Measurements from ENCODE around the gene SULT2B1.

Gene SULT2B1

DNA sequence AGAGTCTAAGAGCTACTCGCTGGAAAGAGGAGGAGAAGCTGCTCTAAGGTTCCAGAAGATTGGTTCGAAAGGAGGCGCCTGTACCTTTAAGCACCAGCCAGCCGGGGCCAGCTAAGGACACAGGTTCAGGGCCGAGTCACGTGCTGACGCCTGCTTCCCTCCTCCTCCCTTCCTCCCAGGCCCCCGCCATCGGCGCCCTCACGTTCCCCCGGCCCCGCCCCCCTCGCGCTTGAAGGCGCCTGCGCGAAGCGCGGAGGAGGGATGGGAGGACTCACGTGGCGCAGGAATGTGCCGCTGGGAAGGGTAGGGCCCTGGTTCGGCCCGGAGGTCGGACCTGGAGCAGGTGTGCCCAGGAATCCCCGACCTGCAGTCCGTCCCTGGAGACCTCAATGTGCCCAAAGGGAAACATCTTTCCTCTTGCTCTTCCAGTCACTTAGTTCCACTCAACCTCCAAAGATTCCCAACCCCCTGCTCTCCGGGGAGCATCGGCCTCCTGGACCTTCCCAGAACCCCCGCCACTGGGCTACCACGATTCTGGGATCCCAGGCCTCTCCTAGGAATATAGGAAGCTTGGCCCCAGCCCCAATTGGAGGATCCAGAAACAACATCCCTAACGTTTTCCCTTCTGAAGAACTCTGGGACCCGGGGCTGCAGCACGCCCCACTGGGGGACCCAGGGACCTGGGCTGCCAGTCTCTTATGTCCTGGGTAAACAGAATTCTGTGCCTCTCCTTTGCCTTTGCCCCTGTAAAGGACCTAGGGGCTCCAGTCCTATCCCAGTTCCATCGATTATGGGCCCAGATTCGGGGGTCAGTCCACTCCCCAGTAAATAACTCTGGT is 82.7 kb downstream of the SULT2B1 start:
- DNase-seq (ENCODE audit: low read depth in 2 of 2), result peak; percentile 93 to 95

DNA sequence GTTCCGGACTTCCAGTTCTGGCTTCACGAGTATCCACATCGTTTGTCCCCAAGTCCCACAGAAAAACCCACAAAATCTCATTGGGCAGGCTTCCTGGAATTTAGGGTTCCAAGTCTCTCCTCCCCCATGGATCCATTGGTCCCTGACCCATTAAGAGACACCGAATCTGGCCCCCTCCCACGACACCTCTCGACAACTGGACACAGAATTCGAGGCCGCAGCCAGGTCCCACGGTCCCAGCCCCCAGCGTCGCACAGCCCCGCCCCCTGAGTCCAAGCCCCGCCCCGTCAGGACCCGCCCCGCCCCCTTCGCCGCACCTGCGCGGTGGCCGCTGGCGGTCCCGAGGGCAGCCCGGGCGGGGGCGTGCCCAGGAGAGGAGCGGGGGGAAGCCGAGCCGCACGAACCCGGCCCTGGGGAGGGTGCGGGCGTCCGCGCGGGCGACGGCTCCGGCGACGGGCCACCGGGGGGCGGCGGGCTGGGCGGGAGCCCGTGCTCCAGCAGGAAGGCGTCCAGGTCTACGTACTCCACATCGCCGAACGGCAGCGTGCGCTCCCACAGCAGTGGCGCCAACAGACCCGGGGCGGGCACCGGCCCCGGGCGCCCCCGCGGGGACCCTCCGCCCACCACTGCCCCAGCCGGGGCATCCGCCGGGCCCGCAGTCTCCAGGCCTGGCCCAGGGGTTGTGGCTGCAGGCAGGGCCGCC is 83.4 kb downstream of the SULT2B1 start:
- DNase-seq (ENCODE audit: low read depth in 2 of 2), result peak; percentile 57 to 74

DNA sequence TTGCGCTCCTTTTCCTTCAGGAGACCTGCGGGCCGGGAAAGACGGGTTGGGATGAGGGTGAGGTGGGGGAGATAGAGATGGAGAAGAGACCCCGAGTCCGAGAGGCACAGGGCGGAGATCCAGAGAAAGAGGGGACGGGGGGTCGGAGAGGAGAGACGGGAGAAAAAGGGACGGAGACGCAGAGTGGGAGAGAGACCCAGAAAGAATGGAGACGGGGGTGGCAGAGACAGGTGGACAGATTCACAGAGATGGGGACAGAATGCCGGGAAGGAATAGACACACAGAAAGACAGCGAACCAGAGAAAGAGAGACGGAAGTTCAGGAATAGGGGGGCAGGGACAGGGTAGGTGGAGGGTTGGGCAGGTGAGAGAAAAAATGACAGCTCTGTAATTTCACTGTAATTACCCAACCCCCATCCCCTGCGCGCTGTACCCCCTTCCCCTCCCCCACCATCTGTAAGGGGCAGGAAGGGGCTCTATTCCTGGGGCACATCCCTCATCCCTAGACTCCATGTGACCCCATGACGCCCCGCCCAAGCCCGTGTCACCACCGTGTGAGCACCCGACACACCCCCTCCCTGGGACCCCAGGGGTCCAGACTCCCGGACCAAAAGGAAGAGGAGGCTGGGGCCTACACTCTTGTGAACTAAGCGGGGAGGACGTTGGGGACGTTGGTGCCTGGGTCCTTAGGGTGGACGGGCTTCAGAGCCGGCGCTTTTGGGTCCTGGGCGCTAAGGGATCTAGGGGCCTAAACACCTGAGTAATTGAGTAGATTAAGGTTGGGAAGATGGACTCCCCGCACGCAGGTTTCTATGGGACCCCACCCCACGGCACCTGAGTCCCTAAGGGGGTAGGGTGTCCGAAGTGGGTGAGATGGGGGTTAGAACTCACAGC is 84.2 kb downstream of the SULT2B1 start:
- DNase-seq (ENCODE audit: low read depth in 2 of 2), result no peak

DNA sequence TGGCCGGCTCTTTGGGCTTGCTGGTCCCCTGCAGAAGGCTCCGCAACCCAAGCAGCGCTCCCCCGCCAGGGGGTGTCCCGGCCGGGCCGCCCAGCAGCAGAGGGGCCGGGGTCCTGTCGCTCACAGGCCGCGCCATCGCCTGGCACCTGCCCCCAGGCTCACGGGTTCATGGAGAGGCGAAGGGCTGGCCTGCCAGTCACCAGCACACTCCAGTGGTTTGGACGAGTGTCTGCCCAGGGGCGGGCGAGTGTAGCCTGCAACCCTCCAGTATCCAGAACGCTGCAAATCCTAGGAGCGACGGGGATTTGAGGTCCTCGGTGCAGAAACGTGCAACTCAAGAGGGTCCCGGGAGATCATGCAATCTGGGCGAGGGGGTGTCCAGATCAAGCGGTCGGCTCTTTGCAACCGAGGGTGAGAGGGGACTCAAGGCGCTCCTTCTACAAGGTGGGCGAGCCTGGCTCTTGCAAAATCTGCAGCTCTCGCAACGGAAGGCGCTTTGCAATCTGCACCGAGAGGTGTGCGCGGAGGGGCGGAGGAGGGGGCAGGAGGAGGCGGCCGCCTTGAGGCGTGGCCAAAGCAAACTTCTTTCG is 85.0 kb downstream of the SULT2B1 start, which contains the start of gene DBP:
DBP (minus strand) TSS at position 521 of the 590 bp plus-strand sequence; CDS start at position 136, 385 bp downstream.
- no peak for DNase-seq (ENCODE audit: low read depth in 2 of 2)

DNA sequence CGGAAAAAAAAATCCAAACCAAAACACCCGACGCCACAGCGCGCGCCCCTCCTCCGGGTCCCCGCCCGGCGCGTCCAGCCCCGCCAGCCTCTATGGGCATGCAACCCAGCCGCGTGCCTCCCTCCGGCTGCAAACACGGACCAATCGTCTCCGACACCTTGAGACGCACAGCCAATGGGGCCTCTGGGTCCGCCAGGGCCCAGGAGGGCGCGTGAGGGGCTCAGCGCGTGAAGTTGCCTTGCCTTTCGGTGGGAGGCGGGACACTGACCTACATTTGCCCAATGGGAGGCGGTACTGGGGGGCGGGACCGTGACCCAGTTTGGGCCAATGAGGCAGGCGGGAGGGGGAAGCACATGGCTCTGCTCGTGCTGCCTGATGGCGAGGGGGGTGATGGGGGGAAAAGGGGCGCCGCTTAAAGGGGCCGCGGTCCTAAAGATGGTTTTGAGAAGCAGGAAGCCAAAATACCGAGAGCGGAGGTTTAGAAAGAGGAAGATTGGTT is 85.5 kb downstream of the SULT2B1 start:
- DNase-seq (ENCODE audit: low read depth in 2 of 2), result peak; percentile 97 to 98

DNA sequence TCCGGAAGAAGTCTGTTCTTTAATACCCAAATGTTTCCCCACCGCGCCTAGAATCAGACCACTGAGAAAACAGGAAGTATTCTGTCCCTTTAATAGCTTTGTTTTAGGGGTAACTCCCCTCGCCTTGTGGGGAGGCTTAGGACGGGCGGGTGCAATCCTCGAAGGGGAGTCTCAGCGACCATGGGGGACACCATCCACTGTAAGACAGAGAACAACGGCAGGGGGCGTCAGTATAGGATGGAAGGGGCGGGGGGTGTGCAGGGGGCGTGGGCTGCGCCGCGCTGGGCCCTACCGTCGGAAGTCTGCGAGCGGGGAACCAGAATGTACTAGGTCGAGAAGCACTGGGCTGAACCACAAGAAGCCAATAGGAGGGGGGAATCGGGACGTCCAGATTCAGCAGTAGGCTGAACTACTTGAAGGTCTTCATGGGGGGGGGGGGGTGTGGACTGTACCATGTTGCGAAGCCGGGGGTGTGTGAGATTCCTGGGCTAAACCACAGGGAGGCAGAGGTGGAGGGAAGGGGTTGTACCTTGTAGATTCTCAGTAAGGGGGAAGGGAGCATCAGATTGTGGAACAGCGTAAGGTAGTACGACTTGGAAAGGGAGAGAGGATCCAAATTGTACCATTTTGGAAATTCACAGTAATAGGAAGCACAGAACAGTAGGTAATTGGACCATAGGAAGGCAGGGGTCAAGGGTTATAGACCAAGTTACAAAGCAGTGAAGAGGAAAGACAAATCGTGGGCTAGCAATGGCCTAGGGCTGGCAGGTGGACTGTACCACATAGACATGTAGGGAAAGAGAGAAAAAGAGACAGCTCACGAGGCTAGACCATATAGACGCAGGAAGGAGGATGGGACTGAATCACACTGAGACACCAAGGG is 86.2 kb downstream of the SULT2B1 start:
- peak in 1 of 2 donors; percentile 62 for DNase-seq (ENCODE audit: low read depth in 2 of 2)

DNA sequence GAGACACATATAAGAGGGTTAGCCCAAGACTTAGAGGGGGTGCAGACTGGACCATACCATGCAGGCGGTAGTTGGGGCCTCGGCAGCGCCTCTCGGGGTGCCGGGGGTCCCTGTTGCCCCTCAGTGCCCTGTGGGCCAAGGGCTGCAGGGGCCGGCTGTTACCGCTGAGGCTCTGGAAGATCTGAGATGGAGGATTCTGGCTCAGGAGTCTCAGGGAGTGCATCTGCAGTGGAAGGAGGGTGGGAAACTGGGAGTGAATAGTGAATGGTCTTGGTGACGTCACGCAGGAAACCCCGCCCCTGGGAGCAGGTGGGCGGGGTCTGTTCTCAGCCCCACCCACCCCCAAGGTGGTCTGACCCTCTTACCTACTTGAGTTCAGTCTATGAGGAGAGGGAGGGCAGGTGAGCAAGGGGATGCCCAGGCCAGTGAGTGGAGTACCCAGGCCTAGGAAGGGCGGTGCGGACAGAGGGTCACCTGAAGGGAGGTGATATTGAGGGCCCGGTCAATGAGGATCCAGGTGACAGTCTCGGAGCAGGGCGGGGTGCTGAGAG is 86.9 kb downstream of the SULT2B1 start:
- DNase-seq (ENCODE audit: low read depth in 2 of 2), result no peak

DNA sequence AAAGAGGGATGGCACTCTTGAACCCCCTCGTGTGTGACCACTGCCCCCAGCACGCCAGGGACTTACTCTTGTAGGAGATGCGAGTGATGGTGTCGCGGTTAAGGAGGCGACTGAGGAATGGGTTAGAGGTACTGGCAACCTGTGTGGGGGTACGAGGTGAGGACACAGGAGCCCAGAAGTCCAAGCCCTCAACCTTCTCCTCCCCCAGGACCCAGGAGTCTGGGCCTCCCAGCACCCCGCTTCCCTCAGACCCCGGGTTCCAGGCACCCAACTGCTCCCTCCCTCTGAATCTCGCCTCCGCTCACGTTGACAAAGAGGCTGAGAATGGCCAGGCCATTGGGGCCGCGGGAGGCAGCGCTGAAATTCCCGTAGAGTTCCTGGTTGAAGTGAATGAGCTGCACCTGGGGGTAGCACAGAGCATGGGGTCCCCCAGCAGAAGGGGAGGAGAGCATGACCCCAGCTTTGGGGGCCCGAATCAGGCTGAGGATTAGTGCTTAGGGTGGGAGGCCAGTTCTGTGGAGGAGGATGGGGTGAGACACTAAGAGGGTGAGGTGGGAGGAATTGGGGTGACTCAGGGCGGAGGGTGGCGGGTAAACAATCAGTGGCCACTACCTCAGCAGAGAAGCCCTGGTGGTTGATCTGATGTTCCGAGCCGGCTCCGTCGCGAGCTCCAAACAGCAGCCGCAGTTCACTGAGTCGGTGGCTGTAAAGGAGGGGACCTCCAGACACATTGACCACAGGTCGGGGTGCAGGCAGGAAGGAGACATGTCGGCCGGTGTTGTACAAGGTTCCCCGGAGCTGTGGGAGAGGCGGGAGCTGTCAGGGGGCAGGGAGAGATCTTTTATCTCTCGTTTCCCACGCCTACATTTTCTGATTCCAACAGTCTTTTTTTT is 87.8 kb downstream of the SULT2B1 start:
- DNase-seq (ENCODE audit: low read depth in 2 of 2), result no peak

DNA sequence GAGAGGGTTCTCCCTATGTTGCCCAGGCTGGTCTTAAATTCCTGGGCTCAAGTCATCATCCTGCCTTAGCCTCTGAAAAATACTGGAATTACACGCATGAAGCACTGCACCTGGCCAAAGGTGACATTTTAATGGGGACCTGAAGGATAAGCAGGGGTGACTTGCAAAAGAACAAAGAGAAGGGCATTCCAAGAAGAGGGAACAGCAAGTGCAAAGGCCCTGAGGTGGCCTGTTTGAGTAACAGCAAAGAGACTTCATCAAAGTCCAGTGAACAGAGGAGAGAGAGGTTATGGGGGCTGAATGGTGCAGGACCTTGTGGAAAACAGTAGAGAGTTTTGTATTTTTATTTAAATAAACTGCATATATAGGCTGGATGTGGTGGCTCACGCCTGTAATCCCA is 89.9 kb downstream of the SULT2B1 start:
- DNase-seq (ENCODE audit: low read depth in 2 of 2), result no peak

DNA sequence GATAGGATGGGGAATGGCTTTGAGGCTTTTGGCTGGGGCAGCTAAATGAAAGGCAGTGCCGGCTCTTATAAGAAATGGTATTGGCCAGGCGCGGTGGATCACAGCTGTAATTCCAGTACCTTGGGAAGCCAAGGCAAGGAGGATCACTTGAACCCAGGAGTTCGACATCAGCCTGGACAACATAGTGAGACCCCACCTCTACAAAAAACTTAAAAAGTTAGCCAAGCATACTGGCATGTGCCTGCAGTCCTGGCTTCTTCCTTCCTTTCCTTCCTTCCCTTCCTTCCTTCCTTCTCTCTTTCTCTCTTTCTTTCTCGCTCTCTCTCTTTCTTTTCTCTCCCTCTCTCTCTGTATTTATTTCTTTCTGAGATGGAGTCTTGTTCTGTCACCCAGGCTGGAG is 90.9 kb downstream of the SULT2B1 start:
- DNase-seq (ENCODE audit: low read depth in 2 of 2), result no peak

DNA sequence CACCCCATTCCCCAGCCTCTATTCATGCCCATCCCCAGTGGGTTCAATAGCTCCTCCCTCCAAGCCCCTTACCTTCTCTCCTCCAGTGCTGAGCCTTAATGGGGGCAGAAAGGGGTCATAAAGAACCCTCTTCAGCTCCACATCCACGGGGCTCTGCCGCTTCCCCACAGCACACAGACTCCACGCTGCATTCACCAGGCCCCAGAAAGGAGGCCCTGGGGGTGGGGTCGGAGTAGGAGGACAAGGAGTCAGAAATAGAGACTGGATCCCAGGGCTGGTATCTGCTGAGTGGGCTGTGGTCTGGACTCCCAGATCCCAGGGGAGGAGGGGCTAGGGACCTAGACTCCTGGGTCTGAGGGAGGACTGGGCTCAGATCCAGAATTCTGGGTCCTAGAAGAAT is 92.4 kb downstream of the SULT2B1 start:
- no peak for DNase-seq (ENCODE audit: low read depth in 2 of 2)

DNA sequence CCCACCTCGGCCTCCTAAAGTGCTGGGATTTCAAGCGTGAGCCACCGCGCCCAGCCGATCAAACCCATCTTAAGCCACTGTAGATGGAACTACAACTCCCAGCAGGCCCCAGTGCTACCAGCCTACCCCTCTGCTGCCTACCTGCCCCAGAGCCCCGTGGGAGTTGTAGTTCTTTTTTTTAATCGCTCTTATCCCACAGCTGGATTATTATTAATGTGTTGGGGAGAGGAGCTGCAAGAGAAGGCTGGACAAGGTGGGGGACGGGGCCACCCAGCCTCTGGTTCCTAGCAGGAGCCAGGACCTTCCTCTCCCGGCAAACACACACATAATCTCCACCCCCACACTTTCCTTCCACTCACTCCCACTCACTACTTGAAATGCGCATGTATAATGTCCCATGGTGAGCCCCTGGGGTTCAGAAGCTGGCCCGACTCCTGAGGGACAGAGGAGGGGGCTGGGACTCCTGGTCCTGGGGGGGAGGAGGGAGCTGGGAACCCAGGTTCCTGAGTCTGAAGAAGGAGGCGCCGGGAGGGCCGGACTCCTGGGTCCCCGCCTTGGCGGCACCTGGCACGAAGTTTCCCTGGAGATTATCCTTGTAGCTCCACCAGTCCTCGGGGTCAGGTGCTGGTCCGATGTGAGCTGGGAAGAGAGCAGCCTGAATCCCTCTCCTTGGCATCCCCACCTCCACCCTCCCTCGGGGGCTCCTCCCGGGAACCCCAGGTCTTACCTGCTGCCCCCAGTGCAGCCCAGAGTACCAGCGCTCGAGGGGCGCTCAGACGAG is 93.1 kb downstream of the SULT2B1 start:
- peak; percentile 63 to 65 for DNase-seq (ENCODE audit: low read depth in 2 of 2)

DNA sequence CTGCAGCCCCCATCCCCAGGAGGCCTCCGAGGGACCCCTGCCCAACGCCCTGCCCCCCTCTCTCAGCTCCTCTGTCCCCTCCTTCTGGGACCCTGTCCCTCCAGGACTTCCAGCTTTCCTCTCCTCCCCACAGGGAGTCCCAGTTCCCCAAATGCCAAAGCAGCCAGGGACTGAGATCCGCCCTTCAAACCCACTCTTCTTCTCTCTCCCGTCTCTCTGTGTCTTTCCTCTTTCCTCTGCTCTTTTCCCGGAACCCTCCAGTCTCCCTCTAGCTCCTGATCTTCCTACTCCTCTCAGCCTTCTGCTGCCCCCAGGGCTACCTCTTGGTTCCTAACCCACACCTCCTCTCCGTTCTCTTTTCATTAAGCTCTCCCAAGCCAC is 93.6 kb downstream of the SULT2B1 start:
- no peak for DNase-seq (ENCODE audit: low read depth in 2 of 2)

DNA sequence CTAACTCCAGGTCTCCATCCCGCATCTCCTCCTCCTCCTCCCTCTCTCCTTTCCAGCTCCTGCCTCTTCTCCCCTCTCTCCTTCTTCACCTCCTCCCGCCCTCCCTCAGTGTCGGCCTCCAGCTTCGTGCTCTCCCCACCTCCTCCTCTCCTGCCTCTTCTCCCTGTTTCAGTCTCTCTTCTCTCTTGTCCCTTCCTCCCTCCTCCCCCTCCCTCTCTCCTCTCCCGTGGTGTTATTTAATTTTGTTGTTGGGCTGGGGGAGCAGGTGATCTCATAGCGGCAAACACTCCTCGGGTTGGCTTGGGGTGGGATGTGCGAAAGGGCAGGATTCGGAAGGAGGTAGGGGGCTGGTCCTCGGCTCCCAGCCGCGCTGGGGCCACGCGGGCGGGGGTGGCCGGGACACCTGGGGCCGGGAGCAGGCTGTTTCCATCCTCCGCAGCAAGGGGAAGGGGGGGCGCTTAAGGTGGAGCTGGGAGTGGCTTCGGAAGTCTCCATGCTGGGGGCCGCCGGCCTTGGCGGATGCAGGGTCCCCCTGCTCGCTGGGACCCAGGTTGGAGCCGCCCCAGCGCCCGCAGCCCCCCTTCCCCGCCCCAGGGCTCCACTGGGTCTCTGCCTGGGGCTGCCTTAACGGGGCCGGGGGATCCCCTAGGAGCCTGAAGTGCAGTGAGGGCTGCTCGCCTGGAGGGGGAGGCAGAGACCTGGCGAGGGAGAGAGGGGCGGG is 94.2 kb downstream of the SULT2B1 start, which contains the start of gene CA11:
CA11 (minus strand) TSS at position 187 of the 721 bp plus-strand sequence. CDS start 555 bp downstream, outside the sequence.
- DNase-seq (ENCODE audit: low read depth in 2 of 2), result peak; percentile 88

DNA sequence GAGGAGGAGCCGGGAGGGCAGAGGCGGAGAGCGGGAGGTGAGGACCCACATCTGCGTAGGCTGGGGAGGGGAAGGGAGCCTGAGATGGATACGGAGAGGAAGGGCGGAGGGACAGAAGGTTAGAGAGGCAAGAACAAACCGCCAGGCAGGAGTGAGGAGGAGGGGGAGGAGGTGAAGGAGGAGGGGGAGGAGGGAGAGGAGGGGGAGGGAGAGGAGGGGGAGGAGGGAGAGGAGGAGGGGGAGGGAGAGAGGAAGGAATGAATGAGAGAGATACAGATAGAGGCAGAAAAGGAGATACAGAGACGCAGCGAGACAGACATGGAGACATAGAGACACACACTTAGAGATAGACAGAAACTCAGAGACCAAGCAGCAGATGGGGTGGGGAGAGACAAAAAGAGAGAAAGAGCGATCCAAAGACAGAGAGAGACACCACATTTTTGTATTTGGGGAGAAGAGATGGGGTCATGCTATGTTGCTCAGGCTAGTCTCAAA is 94.8 kb downstream of the SULT2B1 start:
- no peak for DNase-seq (ENCODE audit: low read depth in 2 of 2)

DNA sequence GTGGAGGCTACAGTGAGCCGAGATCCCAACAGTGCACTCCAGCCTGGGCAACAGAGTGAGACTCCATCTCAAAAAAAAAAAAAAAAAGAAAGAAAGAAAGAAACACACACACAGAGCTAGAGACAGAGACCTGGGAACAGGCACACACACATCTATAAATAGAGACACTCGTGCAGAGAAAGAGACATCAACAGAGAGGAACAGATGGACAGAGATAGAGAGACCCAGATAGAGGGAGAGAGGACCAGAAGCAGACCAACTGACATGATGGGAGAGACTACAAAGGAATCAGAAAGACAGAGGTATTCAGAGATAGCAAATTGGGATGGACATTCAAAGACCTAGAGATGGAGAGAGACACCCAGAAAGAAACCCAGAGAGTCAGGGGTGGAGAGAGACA is 96.2 kb downstream of the SULT2B1 start:
- no peak for DNase-seq (ENCODE audit: low read depth in 2 of 2)

All from stimulated activated CD4-positive, alpha-beta T cell treated with anti-CD3 and anti-CD28 coated beads, Interleukin-4, amount 100 ng/mL, for 48 hours (primary cell).